Gastroesophageal sphincter (tissue), 3 donors: ENCODE results near the gene P2RX7.
"Not testable (repeated sequence)": the region's sequence is repeated elsewhere in the genome, so short reads cannot be mapped to it uniquely, and the experiment has no call there.

Source experiments
- CTCF ChIP-seq, 4 experiments: fragments of 200-600 bp in 2 of 4; fragments of 450-650 bp in 2 of 4; sonication (generic) in 1 of 4; IDR thresholded peaks; one replicate each; pipeline ENCODE4 v1.5.1; 2017 to 2019; ENCODE audit warnings: antibody characterized with exemption in 4 of 4, mild to moderate bottlenecking in 2 of 4, moderate library complexity in 2 of 4
- EP300 ChIP-seq: sonication (generic); formaldehyde crosslinking; IDR thresholded peaks from one replicate; pipeline ENCODE4 v1.6.1; 2017; ENCODE audit warnings: antibody characterized with exemption, mild to moderate bottlenecking
- POLR2A ChIP-seq, 2 donors: fragments of 450-650 bp; IDR thresholded peaks; one replicate each; pipeline ENCODE4 v1.6.1; 2017; ENCODE audit warnings: antibody characterized with exemption in 2 of 2, mild to moderate bottlenecking in 2 of 2, moderate library complexity in 1 of 2

DNA sequence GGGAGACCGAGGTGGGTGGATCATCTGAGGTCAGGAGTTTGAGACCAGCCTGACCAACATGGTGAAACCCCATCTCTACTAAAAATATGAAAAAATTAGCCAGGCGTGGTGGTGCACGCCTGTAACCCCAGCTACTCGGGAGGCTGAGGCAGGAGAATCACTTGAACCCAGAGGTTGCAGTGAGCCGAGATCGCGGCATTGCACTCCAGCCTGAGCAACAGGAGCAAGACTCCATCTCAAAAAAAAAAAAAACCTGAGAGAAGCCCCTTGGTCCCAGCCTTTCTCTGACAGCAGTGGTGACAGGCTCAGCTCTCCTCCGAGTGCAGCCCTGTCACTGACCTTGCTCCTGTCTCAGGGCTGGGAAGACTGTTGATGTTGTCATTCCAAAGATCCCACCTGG lies 94.2 kb downstream of the P2RX7 start:
- not testable (repeated sequence) for TF ChIP-seq CTCF (IDR thresholded peaks at IDR 0.05); POLR2A (IDR thresholded peaks at IDR 0.05); EP300
